HEK293T (cell line): ENCODE data around the gene RNGTT.

Experiments used
- BHLHE40 ChIP-seq: fragments of 450-650 bp; IDR thresholded peaks from 2 replicates; pipeline ENCODE4 v1.6.1; 2016; ENCODE audit warnings: mild to moderate bottlenecking, moderate library complexity, borderline replicate concordance
- CTBP1 ChIP-seq: fragments of 450-650 bp; IDR thresholded peaks from 2 replicates; pipeline ENCODE4 v1.6.1; 2016; ENCODE audit warnings: borderline replicate concordance
- ELF4 ChIP-seq: fragments of 450-650 bp; IDR thresholded peaks from 2 replicates; pipeline ENCODE4 v1.6.1; 2017; ENCODE audit warnings: antibody characterized with exemption
- FOXA1 ChIP-seq: fragments of 450-650 bp; IDR thresholded peaks from 2 replicates; pipeline ENCODE4 v1.6.1; 2016; ENCODE audit warnings: mild to moderate bottlenecking
- FOXK2 ChIP-seq: fragments of 450-650 bp; IDR thresholded peaks from 2 replicates; pipeline ENCODE4 v1.6.1; 2016; ENCODE audit warnings: mild to moderate bottlenecking
- FOXM1 ChIP-seq: fragments of 450-650 bp; IDR thresholded peaks from 2 replicates; pipeline ENCODE4 v1.6.1; 2017; ENCODE audit warnings: mild to moderate bottlenecking, borderline replicate concordance
- HDGF ChIP-seq: fragments of 450-650 bp; IDR thresholded peaks from 2 replicates; pipeline ENCODE4 v1.6.1; 2017; ENCODE audit warnings: antibody characterized with exemption, borderline replicate concordance
- L3MBTL2 ChIP-seq: fragments of 450-650 bp; conservative IDR thresholded peaks from 2 replicates; pipeline ENCODE4 v1.6.1; 2016; ENCODE audit warnings: mild to moderate bottlenecking
- NFRKB ChIP-seq: fragments of 450-650 bp; IDR thresholded peaks from 2 replicates; pipeline ENCODE4 v1.6.1; 2016; ENCODE audit warnings: mild to moderate bottlenecking, moderate library complexity
- SP1 ChIP-seq: fragments of 450-650 bp; IDR thresholded peaks from 2 replicates; pipeline ENCODE4 v1.6.1; 2017
- SUZ12 ChIP-seq: fragments of 450-650 bp; IDR thresholded peaks from 2 replicates; pipeline ENCODE4 v1.6.1; 2016; ENCODE audit warnings: mild to moderate bottlenecking
- TARDBP ChIP-seq: fragments of 450-650 bp; IDR thresholded peaks from 2 replicates; pipeline ENCODE4 v1.6.1; 2016
- TF ChIP-seq, protein P1 (sequence below): fragments of 450-650 bp; IDR thresholded peaks from 2 replicates; pipeline ENCODE4 v1.6.1; 2016

DNA sequence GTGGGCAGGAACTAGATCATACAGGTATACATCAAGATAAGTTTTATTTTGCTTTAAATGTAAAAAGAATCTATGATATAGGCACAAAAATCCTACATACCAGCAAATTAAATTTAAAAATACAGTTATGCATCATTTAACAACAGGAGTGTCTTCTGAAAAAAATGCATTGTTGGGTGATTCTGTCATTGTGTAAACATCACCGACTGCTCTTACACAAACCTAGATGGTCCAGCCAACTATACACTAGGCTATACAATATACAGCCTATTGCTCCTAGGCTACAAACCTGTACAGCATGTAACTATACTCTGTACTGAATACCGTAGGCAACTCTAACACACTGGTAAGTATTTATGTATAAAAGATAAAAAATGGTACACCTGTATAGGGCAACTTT is 139.4 kb downstream of the RNGTT start:
- TF ChIP-seq ELF4 (no peak), FOXK2 (no peak), TARDBP (no peak), BHLHE40 (no peak), HDGF (no peak), FOXA1 (no peak), NFRKB (no peak), FOXM1 (no peak), L3MBTL2 (no peak), SUZ12 (no peak), SP1 (no peak), CTBP1 (no peak)
- TF ChIP-seq, protein P1, sequence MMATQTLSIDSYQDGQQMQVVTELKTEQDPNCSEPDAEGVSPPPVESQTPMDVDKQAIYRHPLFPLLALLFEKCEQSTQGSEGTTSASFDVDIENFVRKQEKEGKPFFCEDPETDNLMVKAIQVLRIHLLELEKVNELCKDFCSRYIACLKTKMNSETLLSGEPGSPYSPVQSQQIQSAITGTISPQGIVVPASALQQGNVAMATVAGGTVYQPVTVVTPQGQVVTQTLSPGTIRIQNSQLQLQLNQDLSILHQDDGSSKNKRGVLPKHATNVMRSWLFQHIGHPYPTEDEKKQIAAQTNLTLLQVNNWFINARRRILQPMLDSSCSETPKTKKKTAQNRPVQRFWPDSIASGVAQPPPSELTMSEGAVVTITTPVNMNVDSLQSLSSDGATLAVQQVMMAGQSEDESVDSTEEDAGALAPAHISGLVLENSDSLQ, result no peak
